Activated B cell treated with CpG ODN at 0.5 μM for 24 hours (primary cell): Measurements from ENCODE around the gene GNB2. TPM values are rescaled to one million over a fixed set of nuclear protein-coding genes. Genes with fewer than 3 reads are reported as not detected.

ENCODE experiments used
- ATAC-seq: fragments of 200-7000 bp; cut with Tn5 transposase; one replicate; pipeline ENCODE4 v1.10.0; 2021; ENCODE audit warnings: low read depth, mild to moderate bottlenecking, moderate library complexity
- CTCF ChIA-PET: fragments of 350-600 bp; sonication (Branson Sonifier 250); formaldehyde crosslinking; loops from one replicate; lab custom pipeline; 2021; ENCODE audit warnings: antibody characterized with exemption; lab: Charles Lee
- POLR2A ChIA-PET: fragments of 350-600 bp; sonication (Branson Sonifier 250); formaldehyde crosslinking; loops from one replicate; lab custom pipeline; 2021; ENCODE audit warnings: antibody characterized with exemption; lab: Charles Lee
- DNase-seq: peaks from one replicate; pipeline ENCODE4 v3.0.0; 2022
- H3K27ac Mint-ChIP-seq: one replicate; pipeline ENCODE4 v1.8.0; 2020; ENCODE audit warnings: mixed read lengths
- H3K27me3 Mint-ChIP-seq: one replicate; pipeline ENCODE4 v1.8.0; 2021; ENCODE audit warnings: mixed read lengths
- H3K36me3 Mint-ChIP-seq: one replicate; pipeline ENCODE4 v1.8.0; 2021; ENCODE audit warnings: low read depth, mixed read lengths
- H3K4me1 Mint-ChIP-seq: one replicate; pipeline ENCODE4 v1.8.0; 2021; ENCODE audit warnings: mixed read lengths
- H3K4me3 Mint-ChIP-seq: one replicate; pipeline ENCODE4 v1.8.0; 2020; ENCODE audit warnings: mild to moderate bottlenecking, mixed read lengths
- H3K9me3 Mint-ChIP-seq: one replicate; pipeline ENCODE4 v1.8.0; 2020; ENCODE audit warnings: mixed read lengths
- CTCF ChIP-seq: fragments of 200-600 bp; IDR thresholded peaks from one replicate; pipeline ENCODE4 v1.8.0; 2022; ENCODE audit warnings: antibody characterized with exemption, mild to moderate bottlenecking
- intact Hi-C: fragments of 100-400 bp; cut with micrococcal nuclease; formaldehyde crosslinking; loops from one replicate; pipeline ENCODE4 v1.15.1; 2024
- total RNA-seq: library from RNA; stranded (reverse); gene quantifications from 2 replicates; pipeline ENCODE4 v1.2.3, GENCODE V29; 2022

GNB2 gene
- total RNA-seq, 1 donor from 2014 or later: 132 TPM

GRCh38 chr7:100676501-100677306, 3.2 kb downstream of the GNB2 start:
- no peak for TF ChIP-seq CTCF
- Mint-ChIP-seq H3K4me1 (peaks cover 11% of the 10 kb centered on the region), H3K36me3 (peaks cover 47% of the 10 kb centered on the region), H3K27me3 (no peaks in the 10 kb centered on the region), H3K9me3 (no peaks in the 10 kb centered on the region), H3K4me3 (peak overlapping the region; percentile 68), H3K27ac (peak overlapping the region; percentile 80)
- DNase-seq (no peak), ATAC-seq (no peak)
- POLR2A ChIA-PET: interaction anchor here (0.6 to 6.3 kb wide), 9 partner anchors 16 to 576 kb away, joined by 3 to 60 read pairs (median 4); partner anchors contain the start of genes FBXO24, GIGYF1, LRCH4 and MCM7
- CTCF ChIA-PET: interaction anchor here (1.4 to 2.0 kb wide), 3 partner anchors 15 to 72 kb away, joined by 4 to 8 read pairs (median 7); no protein-coding TSS in a partner anchor
- intact Hi-C loops: loop anchor here (1.0 to 10.0 kb wide), 2 partner anchors 15 to 592 kb away; partner anchors contain the start of genes COPS6 and ZNF3

GRCh38 chr7:100677308-100678267, 4.0 kb downstream of the GNB2 start:
- Mint-ChIP-seq H3K9me3 (no peaks in the 10 kb centered on the region), H3K27ac (peak overlapping the region; percentile 80), H3K27me3 (no peaks in the 10 kb centered on the region), H3K36me3 (peaks cover 54% of the 10 kb centered on the region), H3K4me1 (peaks cover 9% of the 10 kb centered on the region), H3K4me3 (no peak overlapping the region)
- DNase-seq (no peak), ATAC-seq (no peak)
- CTCF ChIA-PET: interaction anchor here (1.4 to 1.8 kb wide), 2 partner anchors 14 to 72 kb away, joined by 4 to 7 read pairs; no protein-coding TSS in a partner anchor
- POLR2A ChIA-PET: interaction anchor here (0.6 to 6.3 kb wide), 7 partner anchors 28 to 562 kb away, joined by 3 to 60 read pairs (median 3); partner anchors contain the start of genes FBXO24, LRCH4, POP7 and SRRT
- no peak for TF ChIP-seq CTCF
- intact Hi-C loops: loop anchor here (10.0 kb wide), 1 partner anchor 593 kb away; the partner anchor contains the start of genes COPS6 and ZNF3

- Mint-ChIP-seq H3K27me3 (no peaks in the 10 kb centered on the region), H3K4me3 (no peak overlapping the region), H3K36me3 (peaks cover 59% of the 10 kb centered on the region), H3K4me1 (peaks cover 5% of the 10 kb centered on the region), H3K27ac (peak overlapping the region; percentile 24), H3K9me3 (no peaks in the 10 kb centered on the region)
- intact Hi-C loops: loop anchor here (10.0 kb wide), 1 partner anchor 594 kb away; the partner anchor contains the start of genes COPS6 and ZNF3
- DNase-seq (no peak), ATAC-seq (no peak)
- TF ChIP-seq CTCF: no peak
- ChIA-PET CTCF (interaction anchor here (1.4 to 1.8 kb wide), 2 partner anchors 13 to 73 kb away, joined by 4 to 7 read pairs; no protein-coding TSS in a partner anchor), POLR2A (interaction anchor here (0.6 to 6.3 kb wide), 4 partner anchors 27 to 196 kb away, joined by 3 to 60 read pairs (median 4); partner anchors contain the start of genes FBXO24, LRCH4, POP7 and SRRT)
Observed at GRCh38 chr7:100678291-100678984, 4.9 kb downstream of the GNB2 start.

GRCh38 chr7:100679129-100679926, 5.8 kb downstream of the GNB2 start:
- CTCF ChIA-PET: no interaction called here
- ATAC-seq (no peak), DNase-seq (no peak)
- peaks cover 5% of the 10 kb centered on the region for H3K4me1 Mint-ChIP-seq
- POLR2A ChIA-PET: interaction anchor here (0.7 to 2.6 kb wide), 2 partner anchors 13 to 76 kb away, joined by 7 to 11 read pairs; no protein-coding TSS in a partner anchor
- H3K27me3 Mint-ChIP-seq: no peaks in the 10 kb centered on the region
- H3K9me3 Mint-ChIP-seq: no peaks in the 10 kb centered on the region
- H3K36me3 Mint-ChIP-seq: peaks cover 60% of the 10 kb centered on the region
- no peak overlapping the region for H3K27ac Mint-ChIP-seq
- H3K4me3 Mint-ChIP-seq: no peak overlapping the region
- intact Hi-C loops: loop anchor here (10.0 kb wide), 1 partner anchor 595 kb away; the partner anchor contains the start of genes COPS6 and ZNF3
- TF ChIP-seq CTCF: no peak
